Stimulated activated naive CD4-positive, alpha-beta T cell treated with Interleukin-2 at 50 U/mL for 16 hours (primary cell): Measurements from ENCODE around the gene GTF3C2.

Source experiments
- DNase-seq: peaks from one replicate; lab custom pipeline; 2025; lab: John Stamatoyannopoulos, UW

Gene GTF3C2, protein sequence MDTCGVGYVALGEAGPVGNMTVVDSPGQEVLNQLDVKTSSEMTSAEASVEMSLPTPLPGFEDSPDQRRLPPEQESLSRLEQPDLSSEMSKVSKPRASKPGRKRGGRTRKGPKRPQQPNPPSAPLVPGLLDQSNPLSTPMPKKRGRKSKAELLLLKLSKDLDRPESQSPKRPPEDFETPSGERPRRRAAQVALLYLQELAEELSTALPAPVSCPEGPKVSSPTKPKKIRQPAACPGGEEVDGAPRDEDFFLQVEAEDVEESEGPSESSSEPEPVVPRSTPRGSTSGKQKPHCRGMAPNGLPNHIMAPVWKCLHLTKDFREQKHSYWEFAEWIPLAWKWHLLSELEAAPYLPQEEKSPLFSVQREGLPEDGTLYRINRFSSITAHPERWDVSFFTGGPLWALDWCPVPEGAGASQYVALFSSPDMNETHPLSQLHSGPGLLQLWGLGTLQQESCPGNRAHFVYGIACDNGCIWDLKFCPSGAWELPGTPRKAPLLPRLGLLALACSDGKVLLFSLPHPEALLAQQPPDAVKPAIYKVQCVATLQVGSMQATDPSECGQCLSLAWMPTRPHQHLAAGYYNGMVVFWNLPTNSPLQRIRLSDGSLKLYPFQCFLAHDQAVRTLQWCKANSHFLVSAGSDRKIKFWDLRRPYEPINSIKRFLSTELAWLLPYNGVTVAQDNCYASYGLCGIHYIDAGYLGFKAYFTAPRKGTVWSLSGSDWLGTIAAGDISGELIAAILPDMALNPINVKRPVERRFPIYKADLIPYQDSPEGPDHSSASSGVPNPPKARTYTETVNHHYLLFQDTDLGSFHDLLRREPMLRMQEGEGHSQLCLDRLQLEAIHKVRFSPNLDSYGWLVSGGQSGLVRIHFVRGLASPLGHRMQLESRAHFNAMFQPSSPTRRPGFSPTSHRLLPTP

DNA sequence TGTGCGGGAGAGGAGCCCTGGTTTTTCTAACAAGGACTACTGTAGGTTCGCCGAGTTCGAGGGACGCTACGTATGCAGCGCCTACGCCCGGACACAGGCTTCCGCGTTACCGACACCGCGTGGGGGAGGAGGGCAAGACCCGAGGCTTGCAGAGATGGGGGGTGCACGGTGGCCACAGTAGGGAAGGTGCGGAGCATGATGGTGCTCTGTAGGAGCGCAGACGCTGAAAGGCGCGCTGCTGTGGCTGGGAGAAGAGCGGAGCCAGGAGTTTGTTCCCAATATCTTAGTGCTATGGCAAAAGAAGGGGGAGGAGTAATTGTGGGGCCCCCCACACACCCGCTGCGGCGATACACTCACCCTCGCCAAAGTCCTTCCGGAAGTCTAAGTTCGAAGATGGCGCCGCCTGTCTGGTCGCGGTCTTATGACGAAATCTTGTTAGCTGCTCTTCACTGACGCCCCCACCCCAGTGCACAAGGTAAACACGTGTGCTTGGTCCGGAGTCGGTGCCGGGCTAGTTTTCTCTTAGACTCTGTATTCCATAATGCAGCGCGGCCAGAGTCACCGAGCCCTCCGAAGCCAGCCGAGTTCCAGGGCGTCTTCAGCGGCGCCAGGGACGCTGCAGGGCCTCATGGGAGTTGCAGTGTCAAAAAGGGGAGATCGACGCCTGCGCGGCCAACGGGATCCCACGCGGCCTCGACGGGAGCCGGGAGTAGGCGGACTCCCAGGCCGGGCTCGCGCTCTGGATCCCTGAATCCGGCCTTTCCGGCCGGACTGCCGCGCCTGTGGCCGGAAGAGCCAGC lies at the start of gene GTF3C2:
Gene GTF3C2, minus strand, starts transcription at position 383 of the 800 bp plus-strand sequence. CDS start 13,210 bp downstream, outside the sequence.
- peak; percentile 93 for DNase-seq

DNA sequence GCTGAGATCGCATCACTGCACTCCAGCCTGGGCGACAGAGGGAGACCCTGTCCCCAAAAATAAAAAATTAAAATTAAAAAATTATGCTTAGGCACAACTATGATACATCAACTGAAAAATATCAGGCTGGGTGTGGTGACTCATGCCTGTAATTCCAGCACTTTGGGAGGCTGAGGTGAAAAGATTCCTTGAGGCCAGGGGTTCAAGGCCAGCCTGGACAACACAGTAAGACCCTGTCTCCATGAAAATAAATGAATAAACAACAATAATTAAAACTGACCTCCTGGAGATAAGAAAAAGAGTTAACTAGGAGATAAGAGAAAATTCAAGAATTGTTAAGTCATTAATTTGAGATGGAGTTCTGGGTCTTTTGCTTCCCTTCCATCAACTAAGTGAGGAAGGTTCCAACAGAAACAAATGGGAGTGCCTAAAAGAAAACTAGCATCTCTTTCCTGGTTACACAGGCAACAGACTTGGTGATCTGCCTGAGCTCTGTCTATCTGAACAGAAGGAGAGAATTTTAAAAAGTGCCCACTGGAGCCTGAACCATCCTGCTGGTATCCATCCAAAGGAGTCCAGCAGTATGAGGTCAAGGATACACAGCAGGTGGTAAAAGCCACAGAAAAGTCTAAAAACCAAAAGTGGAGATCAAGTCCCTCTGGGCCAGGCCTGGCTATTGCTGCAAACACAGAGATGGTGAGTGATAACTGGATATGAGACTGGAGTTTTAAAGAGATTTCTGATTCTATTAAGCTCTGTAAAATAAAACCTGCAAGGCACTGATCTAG lies 44.0 kb upstream of the GTF3C2 start:
- DNase-seq, result no peak

DNA sequence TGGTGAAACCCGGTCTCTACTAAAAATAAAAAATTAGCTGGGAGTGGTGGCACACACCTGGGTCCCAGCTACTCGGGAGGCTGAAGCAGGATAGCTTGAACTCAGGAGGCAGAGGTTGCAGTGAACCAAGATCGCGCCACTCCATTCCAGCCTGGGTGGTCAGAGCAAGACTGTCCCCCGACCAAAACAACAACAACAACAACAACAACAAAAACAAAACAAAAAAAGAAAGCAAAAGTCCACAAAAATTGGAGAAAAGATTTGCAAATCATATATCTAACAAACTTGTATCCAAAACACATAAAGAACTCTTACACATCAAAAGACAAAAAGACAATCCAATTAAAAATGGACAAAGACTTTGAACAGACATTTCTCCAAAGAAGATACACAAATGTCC lies 42.4 kb upstream of the GTF3C2 start:
- DNase-seq, result no peak

DNA sequence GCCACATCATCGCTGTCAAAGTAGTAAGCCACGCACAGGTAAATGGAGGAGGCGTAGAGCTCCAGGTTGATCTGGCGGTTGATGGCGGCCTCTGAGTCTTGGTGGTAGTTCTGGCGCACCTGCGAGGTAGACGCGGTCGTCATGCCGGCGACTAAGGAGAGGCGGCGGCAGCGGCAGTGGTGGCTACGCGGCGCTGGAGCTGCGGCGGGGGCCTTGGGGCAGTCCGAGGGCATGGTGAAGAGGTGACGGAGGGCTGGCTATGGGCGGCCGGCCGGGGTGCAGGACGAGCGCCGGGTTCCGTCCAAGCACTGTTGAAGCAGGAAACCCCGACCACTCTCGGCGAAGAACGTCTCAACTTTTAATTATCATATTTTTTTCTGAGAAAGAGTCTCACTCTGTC lies 36.7 kb upstream of the GTF3C2 start:
- no peak for DNase-seq

DNA sequence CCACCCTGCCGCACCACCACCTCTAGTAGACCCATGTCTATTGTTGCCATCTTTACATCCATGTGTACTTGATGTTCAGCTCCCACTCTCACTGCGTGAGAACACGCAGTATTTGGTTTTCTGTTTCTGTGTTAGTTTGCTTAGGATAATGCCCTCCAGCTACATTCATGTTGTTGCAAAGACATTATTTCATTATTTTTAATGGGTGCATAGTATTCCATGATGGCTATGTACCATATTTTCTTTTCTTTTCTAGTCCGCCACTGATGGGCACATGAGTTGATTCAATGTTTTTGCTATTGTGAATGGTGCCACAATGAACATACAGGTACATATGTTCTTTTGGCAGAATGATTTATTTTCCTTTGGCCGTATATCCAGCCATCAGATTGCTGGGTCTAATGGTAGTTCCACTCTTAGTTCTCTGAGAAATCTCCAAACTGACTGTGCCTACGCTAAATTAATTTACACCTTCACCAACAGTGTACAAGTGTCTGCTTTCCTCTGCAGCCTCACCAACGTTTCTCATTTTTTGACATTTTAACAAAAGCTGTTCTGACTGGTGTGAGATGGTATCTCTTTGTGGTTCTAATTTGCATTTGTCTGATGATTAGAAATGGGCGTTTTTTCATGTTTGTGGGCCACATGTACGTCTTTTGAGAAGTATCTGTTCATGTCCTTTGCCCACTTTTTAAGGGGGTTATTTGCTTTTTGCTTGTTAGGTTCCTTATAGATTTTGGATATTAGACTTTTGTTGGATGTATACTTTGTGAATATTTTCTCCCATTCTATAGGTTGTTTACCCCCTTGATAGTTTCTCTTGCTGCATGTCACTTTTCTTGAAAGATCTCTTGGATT lies 34.5 kb upstream of the GTF3C2 start:
- DNase-seq, result no peak

DNA sequence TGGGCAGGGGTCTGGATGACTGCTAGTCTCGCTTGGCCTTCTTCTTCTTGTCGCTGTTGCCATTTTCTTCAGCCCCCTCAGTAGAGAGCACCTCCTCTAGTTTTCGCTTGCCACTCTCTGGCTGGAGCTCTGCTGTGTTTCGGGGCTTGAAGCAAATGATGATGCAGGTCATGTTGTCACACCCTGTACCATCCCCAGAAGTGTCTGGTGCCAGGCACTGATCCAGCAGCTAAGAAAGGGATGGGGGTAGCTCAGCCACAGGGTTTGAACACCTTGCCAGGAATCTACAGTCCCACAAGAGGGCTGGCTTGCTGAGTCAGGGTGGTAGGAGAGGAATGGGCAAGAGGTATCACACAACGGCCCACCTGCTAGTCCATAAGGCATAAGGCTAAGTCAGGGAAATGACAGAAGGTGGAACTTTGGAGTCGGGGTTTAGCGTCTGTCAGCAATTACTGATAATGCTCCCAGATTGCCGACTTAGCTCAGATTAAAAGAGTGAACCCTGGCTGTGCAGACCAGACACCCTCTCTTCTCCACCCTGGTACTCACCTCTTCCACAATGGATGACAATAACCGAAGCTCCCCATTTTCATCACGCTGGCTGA lies 25.1 kb upstream of the GTF3C2 start:
- no peak for DNase-seq

DNA sequence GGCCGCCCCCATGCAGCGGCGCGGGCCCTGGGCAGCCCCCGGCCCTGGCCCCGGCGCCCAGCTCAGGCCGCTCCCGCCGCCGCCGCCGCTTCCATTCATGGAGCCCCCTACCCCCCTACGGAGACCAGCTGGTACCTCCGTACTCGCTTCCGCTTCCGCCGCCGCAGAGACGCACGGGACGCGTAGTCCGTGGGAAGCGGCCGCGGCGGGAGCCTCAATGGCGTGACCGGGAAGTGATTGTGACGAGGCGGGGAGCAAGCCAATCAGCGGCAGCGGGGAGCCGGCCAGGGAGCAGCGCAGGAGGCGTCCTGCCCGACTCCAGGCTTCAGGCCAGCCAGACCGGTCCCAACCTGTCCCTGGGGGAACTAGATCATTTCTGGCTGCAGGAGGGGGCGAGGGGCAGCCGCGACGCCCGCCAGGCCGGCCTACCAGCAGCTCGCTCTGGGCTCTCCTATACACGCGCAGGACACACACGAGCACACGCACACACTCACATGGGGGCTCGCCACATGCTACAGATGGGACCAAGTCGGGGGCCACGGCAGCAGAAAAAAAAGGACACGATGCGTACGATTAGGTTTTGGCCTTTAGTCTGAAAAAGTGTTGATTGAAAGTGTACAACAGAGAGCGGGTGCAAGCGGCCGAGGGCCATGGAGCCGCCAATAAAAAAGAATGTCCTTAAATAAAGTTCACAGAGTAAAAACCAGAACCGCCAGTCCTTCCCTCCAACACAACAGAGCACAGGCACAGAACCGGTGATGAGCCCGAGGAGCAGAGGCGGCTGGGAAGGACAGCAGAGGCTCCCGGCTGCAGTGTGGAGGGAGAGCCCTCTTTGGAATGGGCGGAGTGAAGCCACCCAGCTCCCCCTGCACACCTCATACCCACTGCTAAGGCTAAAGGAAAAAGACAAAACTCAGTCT lies 24.3 kb upstream of the GTF3C2 start, which contains the start of gene ZNF513:
Gene ZNF513, minus strand, starts transcription at position 109 of the 920 bp plus-strand sequence. CDS start 208 bp downstream, outside the sequence.
- DNase-seq, result peak; percentile 83

DNA sequence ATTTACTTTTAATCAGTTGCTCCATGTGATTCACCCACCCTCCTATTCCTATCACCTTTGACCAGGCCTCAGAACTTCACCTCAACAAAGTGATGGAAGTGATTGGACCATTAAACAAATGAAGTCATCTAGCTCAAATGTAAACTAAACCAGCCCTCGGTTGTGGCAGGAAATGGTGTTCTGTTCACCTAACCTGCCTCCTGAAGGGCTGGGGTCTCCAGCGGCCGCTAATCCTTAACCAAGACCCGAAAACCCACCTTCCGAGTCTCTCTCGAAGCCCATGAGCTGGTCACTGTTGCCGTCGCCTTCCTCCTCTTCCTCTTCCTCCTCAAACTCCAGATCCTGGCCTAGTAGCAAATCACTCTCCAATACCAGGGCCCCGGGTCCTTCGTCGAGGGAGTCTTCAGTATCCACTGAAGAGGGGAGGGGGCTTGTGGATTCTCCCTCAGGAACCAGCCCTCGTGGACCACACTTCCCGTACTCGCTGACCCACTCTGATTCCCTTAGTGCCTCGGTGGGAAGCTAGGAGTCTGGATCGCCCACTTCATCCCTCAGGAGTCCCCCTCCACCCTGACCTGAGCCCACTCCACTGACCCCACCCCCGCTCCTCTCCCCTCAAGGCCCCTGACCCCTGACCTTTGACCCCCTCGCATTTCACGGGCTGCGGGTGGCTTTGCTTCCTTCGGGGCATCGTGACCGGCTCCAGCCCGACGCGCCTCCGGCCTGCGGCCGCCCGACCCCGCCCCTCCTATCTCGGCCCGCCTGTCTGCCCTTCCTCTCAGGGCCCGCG lies 23.5 kb upstream of the GTF3C2 start:
- DNase-seq, result peak; percentile 63

DNA sequence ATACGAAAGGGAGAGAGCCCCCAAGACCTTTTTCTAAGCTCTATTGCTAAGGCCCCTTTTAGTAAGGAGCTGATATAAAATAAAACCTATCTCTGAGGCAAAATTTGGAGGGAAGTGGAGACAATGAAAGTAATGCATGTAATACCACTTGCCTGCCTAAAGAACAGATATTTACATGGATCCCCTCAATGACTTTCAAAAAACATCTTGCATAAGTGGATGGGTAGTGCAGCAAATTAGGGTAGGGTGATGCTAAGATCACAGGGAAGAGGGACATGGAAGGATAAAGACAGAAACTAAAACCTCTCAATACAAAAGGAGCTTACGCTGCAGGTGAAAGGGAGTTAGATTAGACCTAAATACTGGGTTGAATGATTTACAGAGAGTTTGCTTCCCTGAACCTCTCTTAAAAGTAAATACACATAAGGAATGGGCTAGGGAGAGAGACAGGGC lies 22.8 kb upstream of the GTF3C2 start:
- DNase-seq, result no peak

DNA sequence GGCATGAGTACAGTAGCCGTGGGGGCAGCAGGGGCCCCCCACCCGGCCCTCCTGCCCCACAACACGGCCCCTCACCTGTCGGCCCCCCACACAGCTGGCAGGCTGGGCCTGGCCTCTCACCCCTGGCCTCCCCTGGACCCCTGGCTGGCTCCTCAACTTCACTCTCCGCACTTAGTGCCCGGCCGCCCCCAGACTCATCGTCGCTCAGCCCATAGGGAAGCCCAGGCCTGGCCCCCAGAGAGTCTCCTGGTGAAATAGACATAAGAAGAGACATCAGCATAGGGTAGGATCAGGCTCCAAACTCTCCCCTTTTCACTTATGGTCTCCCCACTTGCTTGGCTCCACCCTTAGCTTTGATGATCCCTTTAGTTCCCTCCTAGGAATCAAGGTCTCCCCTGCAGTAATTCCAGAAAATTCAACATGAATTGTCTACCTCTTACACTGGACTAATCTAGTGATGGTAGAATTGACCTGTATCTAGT lies 22.3 kb upstream of the GTF3C2 start:
- no peak for DNase-seq

DNA sequence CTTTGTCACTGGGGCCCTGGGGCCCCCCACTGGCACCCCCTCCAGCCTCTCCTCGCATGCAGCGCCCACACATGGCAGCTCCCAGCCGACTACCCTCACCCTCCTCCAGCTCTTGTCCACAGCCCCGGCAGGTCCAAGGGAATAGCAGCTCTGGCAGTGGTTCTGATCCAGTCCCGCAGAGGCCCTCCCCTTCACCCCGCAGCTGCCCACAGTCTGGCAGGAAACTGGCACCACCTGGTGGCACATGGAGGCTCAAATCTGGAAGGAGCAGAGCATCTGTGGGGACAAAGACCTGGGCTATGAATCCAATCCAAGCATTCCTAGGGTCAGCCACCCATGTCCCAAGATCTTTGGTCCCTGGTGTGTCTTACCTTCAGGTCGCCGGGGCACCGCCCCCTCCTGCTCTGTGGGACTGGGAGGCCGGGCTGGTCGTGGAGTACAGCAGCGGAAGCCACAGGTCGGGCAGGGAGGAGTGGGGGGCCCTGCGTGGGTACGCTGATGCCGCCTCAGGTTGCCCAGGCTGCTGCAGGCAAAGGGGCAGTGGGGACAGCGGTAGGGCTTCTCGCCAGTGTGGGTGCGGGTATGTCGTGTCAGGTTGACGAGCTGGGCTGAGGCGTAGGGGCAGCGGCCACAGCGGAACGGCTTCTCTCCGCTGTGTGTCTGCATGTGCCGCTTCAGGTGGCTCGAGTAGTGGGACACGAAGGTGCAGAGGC lies 21.7 kb upstream of the GTF3C2 start:
- no peak for DNase-seq

DNA sequence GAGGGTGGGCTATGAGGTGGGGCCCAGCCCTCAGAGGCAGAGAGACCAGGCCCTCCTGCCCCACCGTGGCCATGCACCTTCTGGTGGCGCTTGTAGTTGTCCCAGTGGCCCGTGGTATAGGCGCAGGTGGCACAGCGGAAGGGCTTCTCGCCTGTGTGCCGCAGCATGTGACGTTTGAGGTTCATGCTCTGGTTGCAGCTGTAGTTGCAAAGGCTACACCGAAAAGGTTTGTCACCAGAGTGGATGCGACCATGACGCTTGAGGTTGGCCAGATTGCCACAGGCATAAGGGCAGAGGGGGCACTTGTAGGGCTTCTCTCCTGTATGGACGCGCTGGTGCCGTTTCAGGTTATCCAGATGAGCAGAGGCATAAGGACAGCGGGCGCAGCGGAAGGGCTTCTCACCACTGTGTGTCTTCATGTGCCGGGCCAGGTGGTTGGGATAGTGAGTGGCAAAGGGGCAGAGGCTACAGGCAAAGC lies 21.1 kb upstream of the GTF3C2 start:
- no peak for DNase-seq

DNA sequence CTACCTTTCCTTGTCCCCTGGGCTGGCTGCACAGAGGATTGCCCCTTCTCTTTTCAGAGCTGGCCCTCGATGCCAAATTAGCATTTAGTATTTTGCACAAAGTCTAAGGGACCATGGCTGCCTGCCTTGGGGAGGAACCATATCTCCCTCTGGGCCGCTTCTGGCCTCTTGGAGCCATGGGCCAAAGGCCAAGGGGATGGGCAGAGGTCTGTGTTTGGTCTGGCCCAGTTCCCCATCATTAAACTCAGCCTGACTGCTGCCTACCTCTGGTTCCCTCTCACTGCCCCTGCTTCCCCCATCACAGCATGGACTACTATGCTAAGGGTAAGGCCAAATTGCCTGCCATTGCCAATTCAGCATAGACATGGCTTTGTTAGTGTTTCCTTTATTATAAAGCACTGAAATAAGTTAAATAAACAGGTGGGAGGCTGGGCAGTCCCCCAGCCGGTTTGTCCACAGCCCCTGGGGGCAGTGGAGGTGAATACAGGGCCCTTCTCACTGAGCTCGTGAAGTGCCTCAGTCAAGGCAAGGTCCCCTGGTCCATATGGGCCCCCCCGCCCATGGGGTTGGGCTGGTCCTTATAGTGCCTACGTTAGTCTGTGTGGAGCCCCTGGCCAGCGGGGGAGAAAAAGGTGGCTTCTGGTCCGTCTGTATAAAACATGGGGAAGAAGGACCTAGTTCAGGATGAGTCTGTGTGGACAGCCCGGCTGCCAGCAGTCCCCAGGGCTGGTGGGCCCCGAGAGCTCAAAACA lies 20.5 kb upstream of the GTF3C2 start:
- DNase-seq, result no peak

DNA sequence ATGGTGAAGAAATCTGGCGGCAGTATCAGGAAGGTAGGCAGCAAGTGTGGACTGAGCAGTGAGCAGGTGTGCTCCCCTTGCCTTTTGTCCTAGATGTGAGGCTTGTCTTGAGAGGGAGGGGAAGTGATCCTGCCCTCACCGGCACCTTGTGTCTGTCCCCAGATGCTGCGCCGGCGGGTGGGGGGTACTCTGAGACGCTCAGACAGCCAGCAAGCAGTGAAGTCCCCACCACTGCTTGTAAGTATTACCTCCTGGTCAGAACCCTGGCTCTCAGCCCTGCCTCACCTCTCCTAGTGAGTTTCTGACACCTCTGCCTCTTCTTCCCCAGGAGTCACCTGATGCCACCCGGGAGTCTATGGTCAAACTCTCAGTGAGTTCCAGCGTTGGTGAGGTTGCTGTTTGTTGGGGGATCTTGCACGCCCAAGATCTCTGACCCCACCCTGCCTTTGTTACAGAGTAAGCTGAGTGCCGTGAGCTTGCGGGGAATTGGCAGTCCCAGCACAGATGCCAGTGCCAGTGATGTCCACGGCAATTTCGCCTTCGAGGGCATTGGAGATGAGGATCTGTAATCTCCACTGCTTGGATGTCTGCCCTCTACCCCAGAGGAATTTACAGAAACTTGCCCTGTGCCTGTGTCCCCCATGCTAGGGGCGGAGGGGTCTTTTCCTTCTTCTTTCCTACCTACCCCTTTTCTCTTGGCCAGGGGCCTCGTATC lies 19.7 kb upstream of the GTF3C2 start:
- DNase-seq, result no peak

DNA sequence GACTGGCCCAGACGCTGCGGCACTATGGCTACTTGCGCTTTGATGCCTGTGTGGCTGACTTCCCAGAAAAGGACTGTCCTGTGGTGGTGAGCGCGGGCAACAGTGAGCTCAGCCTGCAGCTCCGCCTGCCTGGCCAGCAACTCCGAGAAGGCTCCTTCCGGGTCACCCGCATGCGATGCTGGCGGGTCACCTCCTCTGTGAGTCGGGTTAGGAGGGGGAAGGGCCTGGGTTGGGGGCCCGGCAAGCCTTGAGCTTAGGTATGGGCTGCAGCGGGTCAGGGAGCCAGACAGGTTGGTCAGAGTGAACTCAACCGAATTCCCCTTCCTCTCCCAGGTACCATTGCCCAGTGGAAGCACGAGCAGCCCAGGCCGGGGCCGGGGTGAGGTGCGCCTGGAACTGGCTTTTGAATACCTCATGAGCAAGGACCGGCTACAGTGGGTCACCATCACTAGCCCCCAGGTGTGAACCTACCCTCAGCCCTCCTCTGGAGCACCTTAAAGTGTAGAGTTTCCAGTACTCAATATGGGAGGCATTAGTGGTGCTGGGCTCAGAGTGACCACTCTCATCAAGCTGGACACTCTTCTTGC lies 19.0 kb upstream of the GTF3C2 start:
- DNase-seq, result no peak
